HCT116 (cell line): ENCODE data around the gene VSTM2B.

ENCODE experiments used
- EGR1 ChIP-seq: IDR thresholded peaks from 2 replicates; pipeline ENCODE4 v1.6.1; 2012; ENCODE audit warnings: low read depth
- JUND ChIP-seq: IDR thresholded peaks from 2 replicates; pipeline ENCODE4 v1.6.1; 2012
- POLR2A ChIP-seq: IDR thresholded peaks from 2 replicates; pipeline ENCODE4 v1.7.0; 2011; ENCODE audit warnings: borderline replicate concordance; ENCODE audit not compliant: insufficient read depth, insufficient read length; ENCODE audit errors: extremely low read depth

DNA sequence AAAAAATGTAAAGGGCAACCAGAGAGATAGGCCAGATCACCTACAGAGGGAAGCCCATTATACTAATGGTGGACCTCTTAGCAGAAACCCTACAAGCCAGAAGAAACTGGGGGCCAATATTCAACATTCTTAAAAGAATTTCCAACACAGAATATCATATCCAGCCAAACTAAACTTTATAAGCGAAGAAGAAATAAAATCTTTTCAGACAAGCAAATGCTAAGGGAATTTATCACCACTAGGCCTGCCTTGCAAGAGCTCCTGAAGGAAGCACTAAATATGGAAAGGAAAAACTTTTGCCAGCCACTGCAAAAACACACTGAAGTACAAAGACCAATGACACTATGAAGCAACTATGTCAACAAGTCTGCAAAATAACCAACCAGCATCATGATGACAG, 28.4 kb downstream of the VSTM2B start:
- no peak for TF ChIP-seq POLR2A
- no peak for TF ChIP-seq JUND
- TF ChIP-seq EGR1: no peak
